Left lung (tissue), 14 donors: ENCODE measurements around the gene NR1H3. TPM values are rescaled to one million over a fixed set of nuclear protein-coding genes. Genes with fewer than 3 reads are reported as not detected.
"Not testable (repeated sequence)": the region's sequence is repeated elsewhere in the genome, so short reads cannot be mapped to it uniquely, and the experiment has no call there.

Source experiments
- ATAC-seq: fragments of 200-7000 bp; cut with Tn5 transposase; one replicate; pipeline ENCODE4 v1.9.1; 2020; ENCODE audit warnings: moderate library complexity
- DNase-seq, 4 donors: peaks; one replicate each; pipeline ENCODE4 v3.0.0-alpha.2; 2013 to 2020
- H3K27ac ChIP-seq, 2 donors: fragments of 200-600 bp; sonication (generic) in 1 of 2; one replicate each; pipeline versions ENCODE4 v1.5.0 to v1.8.0; 2020 to 2021
- H3K27me3 ChIP-seq, 2 donors: fragments of 200-600 bp; sonication (generic) in 1 of 2; one replicate each; pipeline versions ENCODE4 v1.5.0 to v1.8.0; 2020 to 2021
- H3K36me3 ChIP-seq, 2 donors: fragments of 200-600 bp; sonication (generic) in 1 of 2; one replicate each; pipeline versions ENCODE4 v1.5.0 to v1.8.0; 2020 to 2021
- H3K4me1 ChIP-seq, 2 donors: fragments of 200-600 bp; one replicate each; pipeline ENCODE4 v1.8.0; 2021
- H3K4me3 ChIP-seq, 2 donors: fragments of 200-600 bp; sonication (generic) in 1 of 2; one replicate each; pipeline versions ENCODE4 v1.5.0 to v1.8.0; 2020 to 2021; ENCODE audit warnings: mild to moderate bottlenecking in 1 of 2
- H3K9me3 ChIP-seq, 2 donors: fragments of 200-600 bp; sonication (generic) in 1 of 2; one replicate each; pipeline versions ENCODE4 v1.5.0 to v1.8.0; 2020 to 2021
- CTCF ChIP-seq, 2 donors: fragments of 200-600 bp; sonication (generic) in 1 of 2; IDR thresholded peaks; one replicate each; pipeline versions ENCODE4 v1.5.0 to v1.8.0; 2021; ENCODE audit warnings: antibody characterized with exemption in 2 of 2
- intact Hi-C, 2 donors: fragments of 100-400 bp; cut with DNase I; formaldehyde crosslinking; loops; one replicate each; pipeline versions ENCODE4 v1.11.2 to v1.14.2; 2022
- long read RNA-seq, 12 donors: library from polyadenylated mRNA in 2 of 12; unstranded in 2 of 12; transcript quantifications; one replicate each; pipeline ENCODE4 v2.0.0 and lab custom pipeline, GENCODE V29; 2019 to 2026
- polyA plus RNA-seq, 6 donors: library from polyadenylated mRNA; unstranded; fragments of 120-200 nt; gene quantifications; one replicate each; pipeline ENCODE4 v1.2.1, GENCODE V29; 2013; ENCODE audit not compliant: insufficient read length in 6 of 6
- total RNA-seq, 2 donors: library from RNA; stranded (reverse); fragmentation: NEBNext Ultra II Directional; extraction: Animal tissue kit (Norgen Biotek cat#: 25700); gene quantifications; one replicate each; pipeline ENCODE4 v1.2.1, GENCODE V29; 2021
- donor health status: DM: no; HTN: yes; CAD: no.
- donor health status: DM: no; HTN: no; CAD: no.

The NR1H3 gene
- total RNA-seq (10 to 100 TPM; 39.7 to 66.9 TPM), polyA plus RNA-seq (10 to 100 TPM; 44.8 to 57.6 (median 52.0) TPM)
- long read RNA-seq, donor 1, partial matches to known transcripts = 0 of 12 reads
- long read RNA-seq, donor 1, other reads (novel, unspliced or antisense) = 0 of 12 reads
- long read RNA-seq, donor 2, partial matches to known transcripts = 0 of 8 reads
- long read RNA-seq, donor 2, other reads (novel, unspliced or antisense) = 0 of 8 reads
- long read RNA-seq, donor 3, partial matches to known transcripts = 0 of 3 reads
- long read RNA-seq, donor 3, other reads (novel, unspliced or antisense) = 0 of 3 reads
- long read RNA-seq, donor 4, transcript NR1H3-211 (10 exons, 1,637 nt) = major isoform, 7 of 15 reads
- long read RNA-seq, donor 4, partial matches to known transcripts = 3 of 15 reads
- long read RNA-seq, donor 4, other reads (novel, unspliced or antisense) = 4 of 15 reads
- long read RNA-seq, donor 5, partial matches to known transcripts = 0 of 3 reads
- long read RNA-seq, donor 5, other reads (novel, unspliced or antisense) = 0 of 3 reads
- long read RNA-seq, donor 6, partial matches to known transcripts = 0 of 3 reads
- long read RNA-seq, donor 6, other reads (novel, unspliced or antisense) = 0 of 3 reads
- long read RNA-seq, donor 7, partial matches to known transcripts = 0 of 6 reads
- long read RNA-seq, donor 7, other reads (novel, unspliced or antisense) = 0 of 6 reads
- long read RNA-seq, donor 8, partial matches to known transcripts = 0 of 2 reads
- long read RNA-seq, donor 8, other reads (novel, unspliced or antisense) = 0 of 2 reads
- long read RNA-seq, donor 9 = 0 reads
- long read RNA-seq, donor 10, transcript NR1H3-211 (10 exons, 1,637 nt) = major isoform, 17 of 45 reads
- long read RNA-seq, donor 10, partial matches to known transcripts = 9 of 45 reads
- long read RNA-seq, donor 10, other reads (novel, unspliced or antisense) = 18 of 45 reads
- long read RNA-seq, donor 11, partial matches to known transcripts = 0 of 2 reads
- long read RNA-seq, donor 11, other reads (novel, unspliced or antisense) = 0 of 2 reads
- long read RNA-seq, donor 12, partial matches to known transcripts = 0 of 2 reads
- long read RNA-seq, donor 12, other reads (novel, unspliced or antisense) = 0 of 2 reads

GRCh38 chr11:47257517-47258316 lies at the start of gene NR1H3:
TSS of gene NR1H3 (plus strand) at chr11:47257996. CDS start at chr11:47259217, 1,221 bp downstream.
- Histone ChIP-seq H3K4me1 (peaks cover 11 to 60% of the 10 kb centered on the region in 2 donors), H3K27me3 (no peaks in the 10 kb centered on the region), H3K27ac (peak within 1 kb of the TSS; percentile 69 to 72), H3K9me3 (no peaks in the 10 kb centered on the region), H3K4me3 (peak within 1 kb of the TSS; percentile 10 to 47), H3K36me3 (peaks cover 0 to 9% of the 10 kb centered on the region in 2 donors)
- DNase-seq = peak; percentile 87 to 97 (median 92)
- TF ChIP-seq CTCF (IDR thresholded peaks at IDR 0.05) = peak in 1 of 2 donors; percentile 57
- ATAC-seq = peak; percentile 80
- intact Hi-C loops = no loop called here

- H3K27ac ChIP-seq, intact Hi-C loops, H3K36me3 ChIP-seq, H3K27me3 ChIP-seq, H3K9me3 ChIP-seq, H3K4me1 ChIP-seq, H3K4me3 ChIP-seq, ATAC-seq, DNase-seq: not testable (repeated sequence)
Observed at GRCh38 chr11:47208008-47208552, 49.7 kb upstream of the NR1H3 start.

GRCh38 chr11:47208628-47209027 lies 49.2 kb upstream of the NR1H3 start:
- H3K9me3 ChIP-seq = no peaks in the 10 kb centered on the region
- no peaks in the 10 kb centered on the region for H3K36me3 ChIP-seq
- ATAC-seq = no peak
- peaks cover 0 to under 1% of the 10 kb centered on the region in 2 donors for H3K4me1 ChIP-seq
- H3K27ac ChIP-seq = no peak overlapping the region
- TF ChIP-seq CTCF (IDR thresholded peaks at IDR 0.05) = no peak
- DNase-seq = no peak
- H3K4me3 ChIP-seq = no peak overlapping the region
- no peaks in the 10 kb centered on the region for H3K27me3 ChIP-seq
- intact Hi-C loops = no loop called here

- ATAC-seq = no peak
- Histone ChIP-seq H3K36me3 (no peaks in the 10 kb centered on the region), H3K4me1 (peaks cover 11 to 34% of the 10 kb centered on the region in 2 donors), H3K4me3 (no peak overlapping the region), H3K9me3 (no peaks in the 10 kb centered on the region), H3K27me3 (no peaks in the 10 kb centered on the region), H3K27ac (no peak overlapping the region)
- intact Hi-C loops = no loop called here
- no peak for DNase-seq
- TF ChIP-seq CTCF (IDR thresholded peaks at IDR 0.05) = no peak
Observed at GRCh38 chr11:47212938-47213337, 44.9 kb upstream of the NR1H3 start.
